DMS114 treated with DMSO at 0.1 percent for 48 hours (cell line): ENCODE measurements around the gene MCU.
"Not testable (repeated sequence)": the region's sequence is repeated elsewhere in the genome, so short reads cannot be mapped to it uniquely, and the experiment has no call there.

Experiments used
- DNase-seq: peaks from one replicate; lab custom pipeline; 2025; ENCODE audit not compliant: unreplicated experiment; lab: John Stamatoyannopoulos, UW

MCU gene

GRCh38 chr10:72890086-72890485, 198.1 kb downstream of the MCU start:
- no peak for DNase-seq

GRCh38 chr10:72893136-72893798, 201.3 kb downstream of the MCU start, which contains the start of gene OIT3:
OIT3 (plus strand) TSS chr10:72893739; CDS start chr10:72893799, 60 bp downstream.
- no peak for DNase-seq

GRCh38 chr10:72895236-72895850, 203.4 kb downstream of the MCU start:
- no peak for DNase-seq

- no peak for DNase-seq
These were observed 206.7 kb downstream of the MCU start for GRCh38 chr10:72898616-72899015.

GRCh38 chr10:72899545-72899944, 207.6 kb downstream of the MCU start:
- DNase-seq = no peak

GRCh38 chr10:72903941-72904446, 212.1 kb downstream of the MCU start:
- DNase-seq = not testable (repeated sequence)

GRCh38 chr10:72904806-72905205, 212.9 kb downstream of the MCU start:
- no peak for DNase-seq

- DNase-seq = no peak
These were observed 214.5 kb downstream of the MCU start for GRCh38 chr10:72906446-72906845.

GRCh38 chr10:72910705-72911104, 218.8 kb downstream of the MCU start:
- no peak for DNase-seq

GRCh38 chr10:72911758-72912157, 219.8 kb downstream of the MCU start:
- DNase-seq = no peak

GRCh38 chr10:72912736-72913135, 220.8 kb downstream of the MCU start:
- no peak for DNase-seq

GRCh38 chr10:72913287-72913686, 221.3 kb downstream of the MCU start:
- no peak for DNase-seq

- not testable (repeated sequence) for DNase-seq
These were observed 225.3 kb downstream of the MCU start for GRCh38 chr10:72917201-72917600.

- not testable (repeated sequence) for DNase-seq
These were observed 225.9 kb downstream of the MCU start for GRCh38 chr10:72917803-72918332.

- no peak for DNase-seq
These were observed 226.4 kb downstream of the MCU start for GRCh38 chr10:72918352-72918751.

- not testable (repeated sequence) for DNase-seq
These were observed 229.3 kb downstream of the MCU start for GRCh38 chr10:72921147-72921683.

- DNase-seq = no peak
These were observed 232.4 kb downstream of the MCU start for GRCh38 chr10:72924351-72924750.

- DNase-seq = no peak
These were observed 234.1 kb downstream of the MCU start for GRCh38 chr10:72925951-72926465.

- DNase-seq = no peak
These were observed 235.5 kb downstream of the MCU start for GRCh38 chr10:72927485-72927884.

GRCh38 chr10:72928798-72929197, 236.9 kb downstream of the MCU start:
- no peak for DNase-seq

GRCh38 chr10:72930276-72930675, 238.3 kb downstream of the MCU start:
- DNase-seq = no peak
